ENCODE results near the gene MUC3A. TPM values are rescaled to one million over a fixed set of nuclear protein-coding genes. Genes with fewer than 3 reads are reported as not detected.
"Not testable (repeated sequence)": the region's sequence is repeated elsewhere in the genome, so short reads cannot be mapped to it uniquely, and the experiment has no call there.

The MUC3A gene
- 0.05 TPM for polyA plus RNA-seq (2013, experiment 1 of 2; ENCODE audit: insufficient read length)
- polyA plus RNA-seq (2013, experiment 2 of 2; ENCODE audit: insufficient read length): not detected

- no peak for DNase-seq
Observed at GRCh38 chr7:100949227-100949932, at the start of gene MUC3A. MUC3A (plus strand) TSS chr7:100949534; CDS start chr7:100949625, 91 bp downstream.

- DNase-seq: no peak
Observed at GRCh38 chr7:100900978-100901377, 48.4 kb upstream of the MUC3A start.

GRCh38 chr7:100901921-100902332, 47.4 kb upstream of the MUC3A start:
- no peak for DNase-seq

- DNase-seq: no peak
Observed at GRCh38 chr7:100902638-100903037, 46.7 kb upstream of the MUC3A start.

- no peak for DNase-seq
Observed at GRCh38 chr7:100908512-100908911, 40.8 kb upstream of the MUC3A start.

- DNase-seq: not testable (repeated sequence)
Observed at GRCh38 chr7:100910443-100910842, 38.9 kb upstream of the MUC3A start.

- DNase-seq: no peak
Observed at GRCh38 chr7:100911484-100911883, 37.9 kb upstream of the MUC3A start.

- DNase-seq: no peak
Observed at GRCh38 chr7:100914208-100914878, 35.0 kb upstream of the MUC3A start.

GRCh38 chr7:100914879-100915447, 34.4 kb upstream of the MUC3A start:
- no peak for DNase-seq

- DNase-seq: not testable (repeated sequence)
Observed at GRCh38 chr7:100919335-100919734, 30.0 kb upstream of the MUC3A start.

- not testable (repeated sequence) for DNase-seq
Observed at GRCh38 chr7:100919779-100920437, 29.4 kb upstream of the MUC3A start.

- DNase-seq: no peak
Observed at GRCh38 chr7:100921039-100921438, 28.3 kb upstream of the MUC3A start.

- DNase-seq: not testable (repeated sequence)
Observed at GRCh38 chr7:100923616-100924015, 25.7 kb upstream of the MUC3A start.

- DNase-seq: no peak
Observed at GRCh38 chr7:100929808-100930174, 19.5 kb upstream of the MUC3A start.

GRCh38 chr7:100933734-100934133, 15.6 kb upstream of the MUC3A start:
- no peak for DNase-seq

GRCh38 chr7:100935381-100935780, 14.0 kb upstream of the MUC3A start:
- not testable (repeated sequence) for DNase-seq

GRCh38 chr7:100936167-100936566, 13.2 kb upstream of the MUC3A start:
- DNase-seq: not testable (repeated sequence)

- DNase-seq: peak; percentile 28
Observed at GRCh38 chr7:100942045-100942774, 7.1 kb upstream of the MUC3A start.

- DNase-seq: no peak
Observed at GRCh38 chr7:100943693-100944092, 5.6 kb upstream of the MUC3A start.

- DNase-seq: no peak
Observed at GRCh38 chr7:100944138-100944537, 5.2 kb upstream of the MUC3A start.

GRCh38 chr7:100946111-100946510, 3.2 kb upstream of the MUC3A start:
- DNase-seq: no peak

- DNase-seq: no peak
Observed at GRCh38 chr7:100946766-100947365, 2.5 kb upstream of the MUC3A start.

Data from fibroblast of skin of abdomen (primary cell).